ENCODE results near the gene GDPD1. TPM values are rescaled to one million over a fixed set of nuclear protein-coding genes. Genes with fewer than 3 reads are reported as not detected.
"Not testable (repeated sequence)": the region's sequence is repeated elsewhere in the genome, so short reads cannot be mapped to it uniquely, and the experiment has no call there.

GDPD1 gene
- total RNA-seq = 2.1 and 2.5 TPM in 2 replicates

DNA sequence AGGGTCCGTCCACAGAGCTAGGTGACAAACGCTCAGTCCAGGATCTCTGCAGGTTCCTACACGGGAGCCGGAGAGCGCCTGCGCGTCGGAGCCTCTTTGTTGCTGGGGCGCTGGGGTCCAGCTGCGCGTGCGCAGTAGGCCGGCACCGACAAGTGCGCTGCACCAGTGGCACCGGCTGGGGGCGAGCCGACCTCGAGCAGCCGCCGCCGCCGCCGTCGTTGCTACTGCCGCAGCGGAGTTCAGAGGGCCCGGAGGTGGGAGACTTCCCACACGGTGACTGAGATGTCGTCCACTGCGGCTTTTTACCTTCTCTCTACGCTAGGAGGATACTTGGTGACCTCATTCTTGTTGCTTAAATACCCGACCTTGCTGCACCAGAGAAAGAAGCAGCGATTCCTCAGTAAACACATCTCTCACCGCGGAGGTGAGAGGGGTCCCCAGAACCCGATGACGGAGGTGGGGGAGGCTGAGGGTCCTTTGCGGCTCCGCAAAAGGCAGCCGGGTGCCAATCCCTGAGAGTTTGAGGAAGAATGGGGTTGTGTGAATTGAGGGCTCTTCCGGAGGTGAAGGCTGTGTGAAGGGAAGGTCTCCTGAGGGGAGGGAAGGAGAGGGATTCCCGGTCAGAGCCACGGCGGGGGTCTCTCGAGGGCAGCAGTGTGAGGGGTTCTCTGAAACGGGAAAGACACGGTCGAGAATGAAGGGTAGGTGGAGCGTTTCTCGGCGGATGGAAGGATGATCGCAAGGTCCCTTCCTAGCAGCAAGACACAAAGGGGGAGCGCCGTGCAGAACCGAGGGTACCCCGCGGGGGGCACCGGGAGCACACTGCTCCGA lies at the start of gene GDPD1:
GDPD1 (plus strand) TSS at position 184 of the 831 bp plus-strand sequence; CDS start at position 283, 99 bp downstream.
- intact Hi-C loops (cut with micrococcal nuclease) = loop anchor here (1.0 to 10.0 kb wide), 11 partner anchors 10 to 1454 kb away; partner anchors contain the start of genes BCAS3, DHX40, PRR11 and PTRH2

DNA sequence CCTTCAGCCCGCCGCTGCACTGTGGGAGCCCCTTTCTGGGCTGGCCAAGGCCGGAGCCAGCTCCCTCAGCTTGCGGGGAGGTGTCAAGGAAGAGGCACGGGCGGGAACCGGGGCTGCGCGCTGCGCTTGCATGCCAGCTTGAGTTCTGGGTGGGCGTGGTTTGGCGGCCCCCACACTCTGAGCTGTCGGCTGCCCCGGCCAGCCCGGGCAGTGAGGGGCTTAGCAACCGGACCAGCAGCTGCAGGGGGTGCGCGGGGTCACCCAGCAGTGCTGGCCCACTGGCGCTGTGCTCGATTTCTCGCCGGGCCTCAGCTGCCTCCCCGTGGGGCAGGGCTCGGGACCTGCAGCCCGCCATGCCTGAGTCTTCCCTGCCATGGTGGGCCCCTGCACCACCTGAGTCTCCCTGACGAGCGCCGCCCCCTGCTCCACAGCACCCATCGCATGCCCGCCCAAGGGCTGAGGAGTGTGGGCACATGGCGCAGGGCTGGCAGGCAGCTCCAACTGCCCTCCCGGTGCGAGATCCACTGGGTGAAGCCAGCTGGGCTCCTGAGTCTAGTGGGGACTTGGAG lies 47.8 kb upstream of the GDPD1 start:
- intact Hi-C loops (cut with micrococcal nuclease) = no loop called here

DNA sequence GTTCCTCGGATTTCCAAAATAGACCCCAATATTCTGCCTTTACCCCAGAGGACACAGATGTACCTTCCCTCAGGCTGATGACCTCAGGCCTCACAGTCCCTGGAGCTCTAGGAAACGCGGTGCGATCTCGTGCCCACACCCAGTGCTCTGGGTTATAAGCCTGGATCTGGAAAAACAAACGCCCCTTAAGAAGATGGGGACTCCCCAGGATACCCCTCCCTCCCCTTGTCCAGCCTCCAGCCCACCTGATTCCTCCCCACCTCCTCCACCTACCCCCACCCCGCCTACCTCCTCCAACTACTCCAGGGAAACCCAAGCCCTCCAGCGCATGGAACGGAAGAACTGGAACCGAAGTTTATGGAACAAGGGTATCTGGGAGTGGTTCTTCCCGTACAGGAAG lies 45.6 kb upstream of the GDPD1 start:
- intact Hi-C loops (cut with micrococcal nuclease) = no loop called here

DNA sequence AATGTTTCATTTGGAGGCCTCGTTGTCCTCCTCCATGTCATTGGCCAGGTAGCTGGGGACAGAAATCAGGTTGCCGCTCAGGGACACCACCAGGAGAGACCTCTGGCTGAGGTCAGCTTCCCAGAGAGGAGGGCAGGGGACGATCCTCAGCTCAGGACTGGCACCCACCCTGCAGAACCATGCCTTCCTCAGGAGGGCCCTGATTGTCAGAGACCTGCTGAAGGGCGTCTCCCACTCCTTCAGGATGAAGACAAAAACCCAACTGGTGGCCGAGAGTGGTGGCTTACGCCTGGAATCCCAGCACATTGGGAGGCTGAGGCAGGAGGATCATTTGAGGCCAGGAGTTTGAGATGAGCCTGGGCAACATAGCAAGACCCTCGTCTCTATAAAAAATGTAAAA lies 45.2 kb upstream of the GDPD1 start:
- intact Hi-C loops (cut with micrococcal nuclease) = no loop called here

- intact Hi-C loops (cut with micrococcal nuclease) = no loop called here
Measured at GRCh38 chr17:59178266-59178985, 41.9 kb upstream of the GDPD1 start.

DNA sequence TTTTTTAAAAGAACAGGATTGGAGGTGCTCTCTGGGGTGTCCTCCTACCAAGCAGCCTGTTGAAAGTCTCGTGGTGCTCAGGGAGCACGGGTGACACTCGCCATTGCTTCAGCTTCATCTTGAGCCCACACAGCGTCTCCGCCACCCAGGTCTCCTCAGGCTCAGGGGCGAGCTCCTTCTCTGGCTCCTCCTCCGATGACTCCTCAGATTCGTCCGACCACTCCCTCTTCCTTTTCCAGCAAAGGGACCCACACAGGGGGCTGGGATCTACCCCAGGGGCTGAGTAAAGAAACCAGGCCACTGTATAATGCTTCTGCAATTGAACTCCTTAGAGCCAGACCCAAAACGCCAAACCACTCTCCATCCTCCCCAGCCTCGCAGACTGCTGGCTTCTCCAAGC lies 40.7 kb upstream of the GDPD1 start:
- intact Hi-C loops (cut with micrococcal nuclease) = not testable (repeated sequence)

- intact Hi-C loops (cut with micrococcal nuclease) = no loop called here
Measured at GRCh38 chr17:59180626-59181025, 39.7 kb upstream of the GDPD1 start.

DNA sequence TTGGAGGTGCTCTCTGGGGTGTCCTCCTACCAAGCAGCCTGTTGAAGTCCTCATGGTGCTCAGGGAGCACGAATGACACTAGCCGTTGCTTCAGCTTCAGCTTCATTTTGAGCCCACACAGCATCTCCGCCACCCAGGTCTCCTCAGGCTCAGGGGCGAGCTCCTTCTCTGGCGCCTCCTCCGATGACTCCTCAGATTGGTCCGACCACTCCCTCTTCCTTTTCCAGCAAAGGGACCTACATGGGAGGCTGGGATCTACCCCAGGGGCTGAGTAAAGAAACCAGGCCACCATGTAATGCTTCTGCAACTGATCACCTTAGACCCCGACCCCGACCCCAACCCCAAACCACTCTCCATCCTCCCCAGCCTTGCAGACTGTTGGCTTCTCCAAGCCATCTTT lies 38.8 kb upstream of the GDPD1 start:
- intact Hi-C loops (cut with micrococcal nuclease) = no loop called here

DNA sequence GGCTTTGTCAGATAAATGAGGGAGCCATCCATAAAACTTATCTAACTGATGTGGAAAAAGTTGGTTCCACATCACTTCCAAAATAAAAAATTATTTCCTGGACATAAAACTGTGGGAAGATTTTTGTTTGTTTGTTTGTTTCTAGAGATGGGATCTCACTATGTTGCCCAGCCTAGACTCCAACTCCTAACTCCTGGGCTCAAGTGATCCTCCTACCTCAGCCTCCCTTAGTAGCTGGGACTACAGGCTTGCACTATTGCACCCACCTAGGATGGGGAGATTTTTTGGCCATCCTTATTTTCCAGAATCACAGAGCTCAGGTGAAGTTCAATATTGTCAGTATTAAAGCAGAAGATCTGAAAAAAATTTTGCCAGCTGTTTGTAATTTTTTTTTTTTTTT lies 34.3 kb upstream of the GDPD1 start:
- intact Hi-C loops (cut with micrococcal nuclease) = no loop called here

DNA sequence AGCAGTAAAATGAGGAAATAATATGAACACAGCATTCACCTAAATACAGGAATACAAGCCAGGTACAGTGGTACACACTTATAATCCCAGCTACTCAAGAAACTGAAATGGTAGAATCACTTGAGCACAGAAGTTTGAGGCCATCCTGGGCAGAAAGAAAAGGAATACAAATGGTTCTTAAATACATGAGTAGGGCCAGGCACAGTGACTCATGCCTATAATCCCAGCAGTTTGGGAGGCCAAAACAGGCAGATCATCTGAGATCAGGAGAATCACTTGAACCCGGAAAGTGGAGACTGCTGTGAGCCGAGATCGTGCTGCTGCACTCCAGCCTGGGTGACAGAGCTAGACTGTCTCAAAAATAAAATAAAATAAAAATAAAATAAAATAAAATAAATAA lies 33.5 kb upstream of the GDPD1 start:
- intact Hi-C loops (cut with micrococcal nuclease) = no loop called here

DNA sequence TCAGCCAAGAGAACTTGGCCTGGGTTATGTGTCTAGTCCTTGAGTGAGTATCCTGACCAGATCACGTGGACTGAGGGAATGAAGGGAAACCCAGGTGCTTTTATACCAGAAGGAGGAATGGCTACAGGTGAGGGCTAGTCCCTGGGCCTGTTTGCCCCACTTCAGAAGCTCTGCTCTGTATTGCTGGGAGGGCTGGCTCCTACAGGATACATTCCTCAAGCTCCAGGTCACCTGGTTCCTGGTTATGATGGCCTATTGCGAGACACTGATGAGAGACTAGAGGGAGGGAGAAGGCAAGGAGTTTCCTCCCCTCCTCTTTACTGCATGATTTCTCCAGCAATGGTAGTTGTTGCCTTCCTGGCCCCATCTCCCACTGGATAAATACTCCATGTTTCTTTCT lies 29.5 kb upstream of the GDPD1 start:
- intact Hi-C loops (cut with micrococcal nuclease) = no loop called here

DNA sequence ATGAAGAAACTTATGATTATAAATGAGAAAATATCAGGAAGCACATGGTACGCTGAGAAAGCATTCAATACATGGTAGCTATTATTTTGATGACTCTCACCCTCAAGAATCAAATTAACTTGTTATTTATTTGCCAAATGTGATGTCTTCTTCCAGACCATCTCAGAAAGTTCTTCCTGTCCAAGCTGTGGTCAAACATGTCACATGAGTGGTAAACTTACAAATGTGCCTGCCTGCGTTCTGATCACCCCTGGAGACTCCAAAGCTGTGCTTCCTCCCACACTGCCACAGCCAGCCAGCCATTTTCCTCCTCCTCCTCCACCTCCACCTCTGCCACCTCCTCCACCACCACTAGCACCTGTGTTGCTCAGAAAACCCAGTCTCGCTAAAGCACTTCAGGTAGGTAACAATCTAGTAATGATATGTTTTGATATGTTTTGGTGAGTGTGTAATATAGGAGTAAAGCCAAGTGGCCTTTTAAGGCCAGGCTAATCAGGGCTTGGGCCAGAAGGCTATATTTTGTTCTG lies 26.9 kb upstream of the GDPD1 start:
- intact Hi-C loops (cut with micrococcal nuclease) = no loop called here

GRCh38 chr17:59199398-59199797 lies 20.9 kb upstream of the GDPD1 start:
- intact Hi-C loops (cut with micrococcal nuclease) = no loop called here

DNA sequence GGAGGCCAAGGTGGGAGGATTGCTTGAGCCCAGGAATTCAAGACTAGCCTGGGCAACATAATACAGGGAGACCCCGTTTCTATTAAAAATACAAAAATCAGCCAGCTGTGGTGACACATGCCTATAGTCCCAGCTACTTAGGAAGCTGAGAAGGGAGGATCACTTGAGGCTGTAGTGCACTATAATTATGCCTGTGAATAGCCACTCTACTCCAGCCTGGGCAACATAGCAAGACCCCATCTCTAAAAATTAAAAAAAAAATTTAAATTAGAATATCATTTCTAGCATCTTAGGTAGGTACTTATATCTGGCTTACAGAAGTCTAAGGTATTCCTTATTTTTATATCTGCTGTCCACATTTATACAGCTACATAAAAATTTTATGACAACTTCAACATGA lies 18.0 kb upstream of the GDPD1 start:
- intact Hi-C loops (cut with micrococcal nuclease) = no loop called here

GRCh38 chr17:59219370-59219769 lies 941 bp upstream of the GDPD1 start:
- intact Hi-C loops (cut with micrococcal nuclease) = loop anchor here (10.0 kb wide), 1 partner anchor 395 kb away; the partner anchor contains the start of gene CLTC

GRCh38 chr17:59219992-59220327 lies 351 bp upstream of the GDPD1 start:
- intact Hi-C loops (cut with micrococcal nuclease) = loop anchor here (1.0 to 10.0 kb wide), 12 partner anchors 10 to 1455 kb away; partner anchors contain the start of genes BCAS3, CLTC, DHX40 and PRR11

DNA sequence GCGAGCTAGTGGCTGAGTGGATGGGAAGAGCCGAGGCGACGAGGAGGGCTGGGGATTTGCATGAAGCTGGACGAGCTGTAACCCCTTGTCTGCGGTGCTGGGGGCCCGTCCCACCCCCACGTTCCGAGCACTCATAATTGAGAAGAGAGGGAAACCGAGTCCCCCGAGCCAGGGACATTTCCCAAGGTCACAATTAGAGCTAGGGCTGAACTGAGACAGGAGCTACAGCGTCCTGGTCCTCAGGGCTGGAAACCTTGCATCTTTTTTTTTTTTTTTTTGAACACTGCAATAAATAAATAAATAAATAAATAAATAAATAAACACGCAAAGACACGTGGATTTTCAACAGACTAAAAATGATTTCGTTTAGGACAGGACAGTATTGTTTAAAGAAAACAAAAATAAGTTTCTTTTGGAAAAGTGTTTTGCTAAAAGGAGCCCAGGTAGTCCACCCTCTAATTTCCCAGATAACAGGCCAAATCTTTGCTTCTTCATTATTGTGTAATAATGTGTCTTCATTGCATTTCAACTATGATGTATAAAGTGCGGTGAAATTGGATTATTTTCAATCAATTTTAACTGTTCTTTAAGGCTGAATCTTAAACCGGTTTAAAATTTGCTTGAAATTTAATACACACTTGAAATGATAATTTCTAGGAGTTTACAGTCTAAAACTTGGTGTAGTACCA lies 992 bp downstream of the GDPD1 start:
- intact Hi-C loops (cut with micrococcal nuclease) = loop anchor here (2.0 to 10.0 kb wide), 4 partner anchors 346 to 1453 kb away; partner anchors contain the start of genes BCAS3 and DHX40

GRCh38 chr17:59223813-59224212 lies 3.5 kb downstream of the GDPD1 start:
- intact Hi-C loops (cut with micrococcal nuclease) = loop anchor here (5.0 to 10.0 kb wide), 3 partner anchors 343 to 1451 kb away; partner anchors contain the start of genes BCAS3 and DHX40

GRCh38 chr17:59228588-59228987 lies 8.3 kb downstream of the GDPD1 start:
- intact Hi-C loops (cut with micrococcal nuclease) = loop anchor here (10.0 kb wide), 1 partner anchor 1446 kb away; the partner anchor contains the start of gene BCAS3

DNA sequence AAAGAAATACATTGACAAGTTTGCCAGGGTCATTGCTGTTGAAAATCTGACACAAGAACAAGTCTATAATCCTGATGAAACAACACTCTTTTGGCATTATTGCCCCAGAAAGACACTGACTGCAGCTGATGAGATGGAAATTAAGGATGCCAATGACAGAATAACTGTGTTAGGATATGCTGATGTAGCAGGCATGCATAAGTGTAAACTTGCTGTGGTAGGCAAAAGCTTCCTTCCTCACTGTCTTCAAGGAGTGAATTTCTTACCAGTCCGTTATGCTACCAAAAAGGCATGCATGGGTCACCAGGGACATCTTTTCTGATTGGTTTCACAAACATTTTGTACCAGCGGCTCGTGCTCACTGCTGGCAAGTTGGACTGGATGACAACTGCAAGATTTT lies 10.5 kb downstream of the GDPD1 start:
- intact Hi-C loops (cut with micrococcal nuclease) = no loop called here

DNA sequence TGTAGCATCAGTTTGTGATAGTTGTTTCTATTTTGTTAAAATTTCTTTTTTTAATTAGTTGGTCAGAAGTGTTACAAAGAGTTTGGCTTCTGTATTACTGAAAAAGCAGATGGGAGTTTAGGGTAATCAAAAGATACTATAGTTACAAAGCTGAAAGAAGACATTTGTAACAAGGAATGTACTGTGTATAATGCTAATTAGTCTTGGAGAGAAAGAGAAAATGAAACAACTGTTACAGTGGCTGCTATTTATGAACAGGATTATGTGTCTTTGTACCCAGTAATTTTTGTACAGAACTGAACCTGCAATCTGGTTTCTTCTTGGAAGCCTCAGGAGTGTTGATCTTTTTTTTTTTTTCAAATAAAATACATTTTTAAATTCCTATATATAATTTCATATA lies 14.3 kb downstream of the GDPD1 start:
- intact Hi-C loops (cut with micrococcal nuclease) = no loop called here
